Measurements from ENCODE around the gene MRTFB. TPM values are rescaled to one million over a fixed set of nuclear protein-coding genes. Genes with fewer than 3 reads are reported as not detected.
A peak's percentile ranks its signal among the peaks of the same experiment; 100 is the strongest.

The MRTFB gene
- total and polyA plus RNA-seq, 2 donors (not counting 3 experiments of a cell fraction or from before 2014, with no cell fraction given): 19.6 to 49.5 TPM

GRCh38 chr16:14187517-14188338, 116.6 kb downstream of the MRTFB start:
- no peaks in the 10 kb centered on the region for H3K79me2 ChIP-seq (ENCODE audit: control insufficient read depth, insufficient read depth, low read length)
- FAIRE-seq (no peak), DNase-seq (ENCODE audit: low read depth, low spot score) (peak; percentile 38)
- no peak overlapping the region for H3K9ac ChIP-seq (replicated peaks; ENCODE audit: extremely low read depth, insufficient read depth, low read length)
- H3K27me3 ChIP-seq (ENCODE audit: control insufficient read depth in 2 of 2, insufficient read depth in 2 of 2, low read length in 2 of 2): no peaks in the 10 kb centered on the region
- H3K4me3 ChIP-seq (replicated peaks in 1 of 3; ENCODE audit: insufficient read depth in 1 of 3, low read depth in 1 of 3, low read length in 3 of 3): no peak overlapping the region
- no peaks in the 10 kb centered on the region for H3K36me3 ChIP-seq (ENCODE audit: control insufficient read depth in 2 of 2, extremely low read depth in 1 of 2, insufficient read depth in 2 of 2, low read length in 2 of 2)
- H3K9me3 ChIP-seq (replicated peaks; ENCODE audit: control insufficient read depth, insufficient read depth, low read length): no peaks in the 10 kb centered on the region
- no peak overlapping the region for H3K27ac ChIP-seq (ENCODE audit: insufficient read depth, low read depth, low read length)
- H2AFZ ChIP-seq (ENCODE audit: low read depth, low read length): no peak overlapping the region
- ChIA-PET POLR2A (no interaction called here), CTCF (interaction anchor here (1.2 to 3.2 kb wide), 9 partner anchors 9 to 268 kb away, joined by 3 to 30 read pairs (median 12); partner anchors contain the start of gene ERCC4)
- dilution Hi-C loops (cut with MboI; ENCODE audit: extremely low pct_ligation_motif_present, low sequenced_read_pairs) (no loop called here), intact Hi-C loops (cut with micrococcal nuclease) (loop anchor here (2.0 to 5.0 kb wide), 2 partner anchors 130 to 265 kb away; no protein-coding TSS in a partner anchor)
- peaks cover 2% of the 10 kb centered on the region for H4K20me1 ChIP-seq (replicated peaks; ENCODE audit: control insufficient read depth, extremely low read depth, insufficient read depth, low read length)
- no peaks in the 10 kb centered on the region for H3K9me1 ChIP-seq (replicated peaks; ENCODE audit: control insufficient read depth, extremely low read depth, insufficient read depth, low read length)
- peaks cover 19% of the 10 kb centered on the region for H3K4me1 ChIP-seq (ENCODE audit: control insufficient read depth, extremely low read depth, insufficient read depth, low read length)
- no TSS peak for BruUV-seq (replicated peaks)
- TF ChIP-seq POLR2A (IDR thresholded peaks at IDR 0.05; ENCODE audit: low read depth, low read length) (no peak), FOS (IDR thresholded peaks at IDR 0.05; ENCODE audit: borderline replicate concordance, insufficient read depth, low read length) (no peak), MYC (IDR thresholded peaks at IDR 0.05; ENCODE audit: low read depth, low read length) (no peak), POLR2AphosphoS5 (IDR thresholded peaks at IDR 0.05; ENCODE audit: insufficient read depth, low read depth, low read length) (no peak), JUN (IDR thresholded peaks at IDR 0.05; ENCODE audit: borderline replicate concordance, insufficient read depth, insufficient read length, low read depth) (no peak), GATA2 (IDR thresholded peaks at IDR 0.05; ENCODE audit: insufficient read depth, insufficient read length, low read depth, low read length) (no peak), EZH2 (IDR thresholded peaks at IDR 0.05; ENCODE audit: borderline replicate concordance, low read depth, low read length, severe bottlenecking) (no peak), CTCF (IDR thresholded peaks at IDR 0.05; ENCODE audit: extremely low read depth in 1 of 2, insufficient read depth in 1 of 2, low read depth in 1 of 2, low read length in 2 of 2) (no peak)
- TF ChIP-seq, protein P1, sequence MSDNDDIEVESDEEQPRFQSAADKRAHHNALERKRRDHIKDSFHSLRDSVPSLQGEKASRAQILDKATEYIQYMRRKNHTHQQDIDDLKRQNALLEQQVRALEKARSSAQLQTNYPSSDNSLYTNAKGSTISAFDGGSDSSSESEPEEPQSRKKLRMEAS (IDR thresholded peaks at IDR 0.05; ENCODE audit: insufficient read depth, insufficient read length): no peak
- H3K4me2 ChIP-seq (ENCODE audit: insufficient read depth, low read length): no peak overlapping the region

Data from endothelial cell of umbilical vein (primary cell).